Fibroblast of lung (primary cell): ENCODE results near the gene ZNF385D.

ENCODE experiments used
- CTCF ChIP-seq, 2 donors: IDR thresholded peaks in 1 of 2; conservative IDR thresholded peaks in 1 of 2; 1 replicate in 1 of 2; 2 replicates in 1 of 2; pipeline ENCODE4 v1.5.1; 2011 to 2012; ENCODE audit warnings: low read length in 2 of 2, control low read depth in 1 of 2, inconsistent platforms in 1 of 2, low read depth in 1 of 2, mild to moderate bottlenecking in 1 of 2
- EZH2 ChIP-seq: IDR thresholded peaks from 2 replicates; pipeline ENCODE4 v1.5.1; 2012; ENCODE audit warnings: low read length, control low read depth, mild to moderate bottlenecking; ENCODE audit errors: missing control alignments

- TF ChIP-seq CTCF (conservative IDR thresholded peaks at IDR 0.05 in 1 of 2, IDR thresholded peaks at IDR 0.05 in 1 of 2; ENCODE audit: low read depth in 1 of 2, low read length in 2 of 2) (no peak), EZH2 (no peak)
Observed at GRCh38 chr3:21613372-21614070, 137.5 kb downstream of the ZNF385D start.
